Measurements from ENCODE around the gene MBD3. TPM values are rescaled to one million over a fixed set of nuclear protein-coding genes. Genes with fewer than 3 reads are reported as not detected.

MBD3 gene
- total RNA-seq, 1 experiment from 2014 or later = 128 TPM

DNA sequence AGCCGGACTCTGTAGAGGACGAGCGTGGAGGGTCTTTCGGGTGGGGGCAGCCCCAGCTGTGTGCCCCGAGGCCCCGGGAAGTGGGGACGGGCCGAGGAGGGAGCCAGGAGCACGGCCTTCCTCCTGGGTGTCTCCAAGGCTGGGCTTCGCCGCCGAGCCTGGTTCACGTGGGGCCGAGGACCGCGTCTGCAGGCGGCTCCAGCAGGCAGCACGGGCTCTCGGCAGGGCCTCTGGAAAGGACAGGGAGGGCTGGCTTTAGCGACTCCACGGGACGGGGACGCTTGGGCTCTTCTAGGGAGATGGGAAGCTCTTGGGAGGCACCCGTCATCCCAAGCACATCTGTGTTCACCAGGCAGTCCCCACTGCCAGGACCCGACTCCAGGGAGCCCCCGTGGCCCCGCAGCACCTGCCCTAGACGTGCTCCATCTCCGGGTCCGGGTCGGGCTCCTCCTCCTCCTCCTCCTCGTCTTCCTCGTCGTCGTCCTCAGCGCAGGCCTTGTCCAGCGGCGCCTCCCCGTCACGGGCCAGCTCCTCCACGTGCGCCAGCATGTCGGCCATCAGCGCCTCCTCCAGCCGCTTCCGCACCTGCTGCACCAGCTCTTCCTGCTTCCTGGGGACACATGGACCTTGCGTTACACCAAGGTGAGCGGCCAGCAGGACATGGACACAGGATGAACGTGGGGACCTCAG, 14.6 kb downstream of the MBD3 start:
- H2BK5ac ChIP-seq (ENCODE audit: insufficient read length, low read length) = no peak overlapping the region
- no peak overlapping the region for H2BK20ac ChIP-seq (ENCODE audit: low read depth, low read length, poor library complexity, severe bottlenecking)
- no peak overlapping the region for H3K4ac ChIP-seq (ENCODE audit: low read depth, low read length)
- H3K4me3 Mint-ChIP-seq = no peak overlapping the region
- no peak overlapping the region for H3K56ac ChIP-seq (ENCODE audit: insufficient read length, low read depth, low read length)
- no peak overlapping the region for H3K18ac ChIP-seq (ENCODE audit: insufficient read length, low read depth, low read length)
- H3K27ac Mint-ChIP-seq = no peak overlapping the region
- no peak overlapping the region for H2BK15ac ChIP-seq (ENCODE audit: low read depth, low read length)
- no peak overlapping the region for H4K91ac ChIP-seq (ENCODE audit: insufficient read length, low read depth, low read length)
- H3K4me1 ChIP-seq (ENCODE audit: insufficient read depth, low read length) = no peaks in the 10 kb centered on the region
- no peak overlapping the region for H2BK12ac ChIP-seq (ENCODE audit: insufficient read length, low read depth, low read length)
- no peaks in the 10 kb centered on the region for H3K9me3 ChIP-seq (ENCODE audit: control insufficient read depth, low read depth, low read length)
- H3K36me3 Mint-ChIP-seq (ENCODE audit: insufficient read depth in 1 of 3, low read depth in 3 of 3) = peaks cover 19 to 61% (median 45%) of the 10 kb centered on the region in 3 experiments; a peak in 6 of 7 replicates
- no peaks in the 10 kb centered on the region for H4K20me1 ChIP-seq (ENCODE audit: control insufficient read depth, insufficient read depth, insufficient read length)
- H3T11ph ChIP-seq (ENCODE audit: low read length) = no peak overlapping the region
- DNase-seq = no peak
- no peaks in the 10 kb centered on the region; a peak in 1 of 5 replicates for H3K9me3 Mint-ChIP-seq
- H3K27me3 ChIP-seq (ENCODE audit: insufficient read depth, low read length) = no peaks in the 10 kb centered on the region
- no peak overlapping the region for H2BK120ac ChIP-seq (ENCODE audit: low read depth, low read length, poor library complexity, severe bottlenecking)
- no peak overlapping the region for H3K4me2 ChIP-seq (ENCODE audit: insufficient read depth, insufficient read length, low read length)
- H3K79me2 ChIP-seq (ENCODE audit: insufficient read depth, low read length) = no peaks in the 10 kb centered on the region
- H4K8ac ChIP-seq (replicated peaks; ENCODE audit: insufficient read length, low read depth, low read length) = no peak overlapping the region
- H3K79me1 ChIP-seq (ENCODE audit: insufficient read depth, low read depth, low read length, poor library complexity, severe bottlenecking) = no peaks in the 10 kb centered on the region
- 0 out of 4 replicates have a peak, but pooled peaks cover 0 to 3% of the 10 kb centered on the region in 2 experiments for H3K4me1 Mint-ChIP-seq
- no peak overlapping the region for H3K27ac ChIP-seq (ENCODE audit: insufficient read length, low read depth, low read length)
- WGBS (ENCODE audit: extremely low coverage, insufficient read length, low lambda C conversion rate) = no CpG with 5 or more reads among the region's 49 CpGs
- no peak overlapping the region for H3K9ac ChIP-seq (ENCODE audit: extremely low read depth, insufficient read length, low read length)
- no peaks in the 10 kb centered on the region for H3K23me2 ChIP-seq (ENCODE audit: insufficient read length, low read depth, low read length, poor library complexity, severe bottlenecking)
- no peak overlapping the region for H4K5ac ChIP-seq (ENCODE audit: insufficient read length, low read depth, low read length)
- no peaks in the 10 kb centered on the region; the same call in 1 of the 2 replicates for H3K27me3 Mint-ChIP-seq (ENCODE audit: low read depth)
- H3K23ac ChIP-seq (ENCODE audit: insufficient read length, low read depth, low read length) = no peak overlapping the region
- no peak overlapping the region for H2AFZ ChIP-seq (ENCODE audit: low read length)
- no peak overlapping the region for H2AK5ac ChIP-seq (ENCODE audit: insufficient read length, low read length)
- TF ChIP-seq, protein P1, sequence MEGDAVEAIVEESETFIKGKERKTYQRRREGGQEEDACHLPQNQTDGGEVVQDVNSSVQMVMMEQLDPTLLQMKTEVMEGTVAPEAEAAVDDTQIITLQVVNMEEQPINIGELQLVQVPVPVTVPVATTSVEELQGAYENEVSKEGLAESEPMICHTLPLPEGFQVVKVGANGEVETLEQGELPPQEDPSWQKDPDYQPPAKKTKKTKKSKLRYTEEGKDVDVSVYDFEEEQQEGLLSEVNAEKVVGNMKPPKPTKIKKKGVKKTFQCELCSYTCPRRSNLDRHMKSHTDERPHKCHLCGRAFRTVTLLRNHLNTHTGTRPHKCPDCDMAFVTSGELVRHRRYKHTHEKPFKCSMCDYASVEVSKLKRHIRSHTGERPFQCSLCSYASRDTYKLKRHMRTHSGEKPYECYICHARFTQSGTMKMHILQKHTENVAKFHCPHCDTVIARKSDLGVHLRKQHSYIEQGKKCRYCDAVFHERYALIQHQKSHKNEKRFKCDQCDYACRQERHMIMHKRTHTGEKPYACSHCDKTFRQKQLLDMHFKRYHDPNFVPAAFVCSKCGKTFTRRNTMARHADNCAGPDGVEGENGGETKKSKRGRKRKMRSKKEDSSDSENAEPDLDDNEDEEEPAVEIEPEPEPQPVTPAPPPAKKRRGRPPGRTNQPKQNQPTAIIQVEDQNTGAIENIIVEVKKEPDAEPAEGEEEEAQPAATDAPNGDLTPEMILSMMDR (conservative IDR thresholded peaks at IDR 0.05) = no peak
- H3K14ac ChIP-seq (ENCODE audit: insufficient read depth, low read length) = no peak overlapping the region

All from H9 (cell line).